Keratinocyte (primary cell): ENCODE data around the gene RNF14. TPM values are rescaled to one million over a fixed set of nuclear protein-coding genes. Genes with fewer than 3 reads are reported as not detected.

Source experiments
- DNase-seq: peaks from one replicate; pipeline ENCODE4 v3.0.0-alpha.2; 2011; ENCODE audit warnings: low read depth, missing footprints, low spot score
- FAIRE-seq: peaks from 2 replicates; lab custom pipeline; 2011; peaks lifted over from hg19 to GRCh38; lab: Jason Lieb, UNC
- H2AFZ ChIP-seq: 2 replicates; pipeline ENCODE4 v1.6.0; 2012; ENCODE audit warnings: low read length, control low read depth, inconsistent platforms; ENCODE audit not compliant: control insufficient read depth
- H3K27ac ChIP-seq: 2 replicates; pipeline ENCODE4 v1.5.1; 2011; ENCODE audit warnings: low read length; ENCODE audit not compliant: control insufficient read depth, insufficient read depth
- H3K27me3 ChIP-seq: 3 replicates; pipeline ENCODE4 v1.6.0; 2011; ENCODE audit warnings: low read length; ENCODE audit not compliant: control insufficient read depth, insufficient read depth; ENCODE audit errors: extremely low read depth
- H3K36me3 ChIP-seq, 2 experiments: 2 replicates in 1 of 2; 3 replicates in 1 of 2; pipeline ENCODE4 v1.5.1; 2011; ENCODE audit warnings: low read length in 2 of 2, mild to moderate bottlenecking in 1 of 2; ENCODE audit not compliant: control insufficient read depth in 2 of 2, insufficient read depth in 2 of 2; ENCODE audit errors: extremely low read depth in 1 of 2
- H3K4me1 ChIP-seq: 3 replicates; pipeline ENCODE4 v1.5.1; 2011; ENCODE audit warnings: low read length; ENCODE audit not compliant: control insufficient read depth, insufficient read depth; ENCODE audit errors: extremely low read depth
- H3K4me2 ChIP-seq: 3 replicates; pipeline ENCODE4 v1.6.0; 2011; ENCODE audit warnings: low read depth, low read length; ENCODE audit not compliant: control insufficient read depth, insufficient read depth; ENCODE audit errors: extremely low read depth
- H3K4me3 ChIP-seq, 3 experiments: fragments of 200-600 bp in 1 of 3; sonication (generic) in 1 of 3; 2 replicates in 2 of 3; 3 replicates in 1 of 3; pipeline ENCODE4 v1.5.1; 2011 to 2016; ENCODE audit warnings: low read length in 3 of 3, mild to moderate bottlenecking in 3 of 3, control low read depth in 2 of 3, inconsistent platforms in 1 of 3, low read depth in 1 of 3, mixed read lengths in 1 of 3, mixed run types in 1 of 3, moderate library complexity in 1 of 3; ENCODE audit not compliant: control insufficient read depth in 2 of 3, insufficient read depth in 2 of 3; ENCODE audit errors: extremely low read depth in 1 of 3
- H3K79me2 ChIP-seq: 2 replicates; pipeline ENCODE4 v1.6.0; 2012; ENCODE audit warnings: low read length; ENCODE audit not compliant: control insufficient read depth, insufficient read depth
- H3K9ac ChIP-seq: 3 replicates; pipeline ENCODE4 v1.6.0; 2011; ENCODE audit warnings: low read length; ENCODE audit not compliant: control insufficient read depth, insufficient read depth; ENCODE audit errors: extremely low read depth
- H3K9me1 ChIP-seq: 3 replicates; pipeline ENCODE4 v1.6.0; 2011; ENCODE audit warnings: low read length; ENCODE audit not compliant: control insufficient read depth, insufficient read depth; ENCODE audit errors: extremely low read depth
- H3K9me3 ChIP-seq: 2 replicates; pipeline ENCODE4 v1.5.1; 2012; ENCODE audit warnings: low read depth, low read length; ENCODE audit not compliant: control insufficient read depth
- H4K20me1 ChIP-seq: 3 replicates; pipeline ENCODE4 v1.6.0; 2011; ENCODE audit warnings: low read length; ENCODE audit not compliant: control insufficient read depth, insufficient read depth; ENCODE audit errors: extremely low read depth
- CTCF ChIP-seq, 3 experiments: IDR thresholded peaks in 1 of 3; conservative IDR thresholded peaks in 1 of 3; optimal IDR thresholded peaks in 1 of 3; 2 replicates in 2 of 3; 3 replicates in 1 of 3; pipeline versions ENCODE3 to v1.5.1; 2011; ENCODE audit warnings: low read length in 3 of 3, mild to moderate bottlenecking in 3 of 3, moderate library complexity in 2 of 3, control low read depth in 1 of 3, inconsistent platforms in 1 of 3; ENCODE audit not compliant: insufficient read depth in 2 of 3; ENCODE audit errors: extremely low read depth in 1 of 3
- EZH2 ChIP-seq: IDR thresholded peaks from one replicate; pipeline ENCODE4 v1.6.1; 2012; ENCODE audit warnings: inconsistent platforms, mild to moderate bottlenecking, low read length, moderate library complexity
- dilution Hi-C: fragments of 300-500 bp; cut with MboI; formaldehyde crosslinking; loops from one replicate; pipeline ENCODE4 v1.7.0; 2020; ENCODE audit warnings: low sequenced_read_pairs; ENCODE audit not compliant: extremely low pct_ligation_motif_present
- polyA plus RNA-seq, 5 experiments: library from polyadenylated mRNA; depleted of rRNA in 3 of 5; stranded (reverse) in 3 of 5; stranded (forward) in 1 of 5; unstranded in 1 of 5; fragments of >200 nt; gene quantifications; 1 replicate in 1 of 5; 2 replicates in 3 of 5; 3 replicates in 1 of 5; pipeline versions ENCODE4 v1.2.1 to v1.2.3, GENCODE V29; 2011 to 2012; ENCODE audit warnings: missing spikeins in 2 of 5, low read depth in 1 of 5, low replicate concordance in 1 of 5

RNF14 gene
- polyA plus RNA-seq, 1 donor (not counting 4 experiments of a cell fraction or from before 2014, with no cell fraction given), result 65.8 TPM

- DNase-seq (no peak), FAIRE-seq (no peak)
- Histone ChIP-seq H3K9ac (no peak overlapping the region), H3K4me1 (peaks cover 11% of the 10 kb centered on the region), H3K9me1 (no peaks in the 10 kb centered on the region), H3K36me3 (no peaks in the 10 kb centered on the region), H3K4me2 (no peak overlapping the region), H3K4me3 (no peak overlapping the region), H4K20me1 (no peaks in the 10 kb centered on the region), H3K9me3 (no peaks in the 10 kb centered on the region), H3K79me2 (no peaks in the 10 kb centered on the region), H3K27me3 (no peaks in the 10 kb centered on the region), H2AFZ (no peak overlapping the region), H3K27ac (no peak overlapping the region)
- TF ChIP-seq CTCF (optimal IDR thresholded peaks at IDR 0.05 in 1 of 3, IDR thresholded peaks at IDR 0.05 in 1 of 3, conservative IDR thresholded peaks at IDR 0.05 in 1 of 3; ENCODE audit: extremely low read depth in 1 of 3, insufficient read depth in 2 of 3, low read length in 3 of 3) (no peak), EZH2 (no peak)
- dilution Hi-C loops, result no loop called here
Measured at GRCh38 chr5:141961466-141961865, 7.4 kb upstream of the RNF14 start.

GRCh38 chr5:141963701-141964100, 5.2 kb upstream of the RNF14 start:
- Histone ChIP-seq H4K20me1 (no peaks in the 10 kb centered on the region), H3K4me2 (no peak overlapping the region), H3K9me3 (no peaks in the 10 kb centered on the region), H3K27ac (no peak overlapping the region), H3K9me1 (no peaks in the 10 kb centered on the region), H3K9ac (no peak overlapping the region), H3K4me1 (peaks cover 4% of the 10 kb centered on the region), H2AFZ (no peak overlapping the region), H3K27me3 (no peaks in the 10 kb centered on the region), H3K79me2 (no peaks in the 10 kb centered on the region), H3K36me3 (no peaks in the 10 kb centered on the region), H3K4me3 (no peak overlapping the region)
- no peak for FAIRE-seq
- no peak for DNase-seq
- TF ChIP-seq EZH2 (no peak), CTCF (optimal IDR thresholded peaks at IDR 0.05 in 1 of 3, IDR thresholded peaks at IDR 0.05 in 1 of 3, conservative IDR thresholded peaks at IDR 0.05 in 1 of 3; ENCODE audit: extremely low read depth in 1 of 3, insufficient read depth in 2 of 3, low read length in 3 of 3) (no peak)
- dilution Hi-C loops, result no loop called here
